LNCaP clone FGC (cell line): ENCODE results near the gene FXYD6.

Experiments
- DNase-seq: peaks from one replicate; pipeline ENCODE4 v3.0.0-alpha.2; 2011; ENCODE audit warnings: low read depth
- H3K4me3 ChIP-seq: 2 replicates; pipeline ENCODE4 v1.5.1; 2011; ENCODE audit warnings: mild to moderate bottlenecking, low read depth, low read length, control low read depth
- TF ChIP-seq, protein P1 (sequence below): IDR thresholded peaks from 2 replicates; pipeline ENCODE4 v1.5.1; 2012; ENCODE audit warnings: mild to moderate bottlenecking; ENCODE audit not compliant: control insufficient read depth, insufficient read depth; ENCODE audit errors: extremely low read depth

FXYD6 gene

DNA sequence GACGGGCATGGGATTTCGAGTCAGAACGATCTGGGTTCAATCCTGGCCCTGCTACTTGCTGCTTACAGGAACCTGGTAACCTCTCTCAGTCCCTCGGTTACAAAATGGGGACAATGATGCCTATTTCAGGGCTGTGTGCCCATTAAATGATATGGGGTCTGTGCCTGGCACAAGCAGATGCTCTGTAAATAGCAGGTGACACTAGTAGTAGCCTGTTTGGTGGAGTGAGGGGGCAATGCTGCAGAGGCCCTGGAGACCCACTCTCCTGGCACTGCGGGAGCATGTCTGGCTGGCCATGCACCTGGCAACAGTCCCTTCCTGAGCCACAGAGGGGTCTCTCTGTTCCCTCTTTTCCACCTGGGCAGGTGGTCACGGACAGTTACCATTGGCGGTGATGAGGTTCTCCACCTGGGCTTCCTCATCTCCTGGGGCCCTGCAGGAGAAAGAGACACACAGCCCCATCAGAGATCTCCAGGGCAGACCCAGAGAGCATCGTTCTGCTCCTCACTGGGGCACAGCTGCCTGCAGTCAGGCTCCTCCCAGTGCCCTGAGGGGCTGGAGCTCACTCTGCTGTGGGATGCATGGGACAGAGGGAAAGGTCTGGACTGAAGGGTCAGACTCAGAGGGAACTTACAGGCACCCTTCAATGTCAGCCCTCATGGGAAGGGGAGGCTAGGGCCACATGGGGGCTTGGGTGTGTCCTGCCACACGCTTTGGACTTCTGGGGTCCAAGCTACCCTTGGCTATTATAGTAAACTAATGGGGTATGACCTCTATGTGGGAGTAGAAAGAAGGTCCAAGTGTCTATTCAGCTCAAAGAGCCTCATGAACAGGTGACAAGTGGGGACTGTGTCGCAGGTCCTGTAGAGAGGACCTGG lies 36.3 kb downstream of the FXYD6 start:
- no peak for DNase-seq
- no peak overlapping the region for H3K4me3 ChIP-seq
- TF ChIP-seq, protein P1, sequence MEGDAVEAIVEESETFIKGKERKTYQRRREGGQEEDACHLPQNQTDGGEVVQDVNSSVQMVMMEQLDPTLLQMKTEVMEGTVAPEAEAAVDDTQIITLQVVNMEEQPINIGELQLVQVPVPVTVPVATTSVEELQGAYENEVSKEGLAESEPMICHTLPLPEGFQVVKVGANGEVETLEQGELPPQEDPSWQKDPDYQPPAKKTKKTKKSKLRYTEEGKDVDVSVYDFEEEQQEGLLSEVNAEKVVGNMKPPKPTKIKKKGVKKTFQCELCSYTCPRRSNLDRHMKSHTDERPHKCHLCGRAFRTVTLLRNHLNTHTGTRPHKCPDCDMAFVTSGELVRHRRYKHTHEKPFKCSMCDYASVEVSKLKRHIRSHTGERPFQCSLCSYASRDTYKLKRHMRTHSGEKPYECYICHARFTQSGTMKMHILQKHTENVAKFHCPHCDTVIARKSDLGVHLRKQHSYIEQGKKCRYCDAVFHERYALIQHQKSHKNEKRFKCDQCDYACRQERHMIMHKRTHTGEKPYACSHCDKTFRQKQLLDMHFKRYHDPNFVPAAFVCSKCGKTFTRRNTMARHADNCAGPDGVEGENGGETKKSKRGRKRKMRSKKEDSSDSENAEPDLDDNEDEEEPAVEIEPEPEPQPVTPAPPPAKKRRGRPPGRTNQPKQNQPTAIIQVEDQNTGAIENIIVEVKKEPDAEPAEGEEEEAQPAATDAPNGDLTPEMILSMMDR, result no peak

DNA sequence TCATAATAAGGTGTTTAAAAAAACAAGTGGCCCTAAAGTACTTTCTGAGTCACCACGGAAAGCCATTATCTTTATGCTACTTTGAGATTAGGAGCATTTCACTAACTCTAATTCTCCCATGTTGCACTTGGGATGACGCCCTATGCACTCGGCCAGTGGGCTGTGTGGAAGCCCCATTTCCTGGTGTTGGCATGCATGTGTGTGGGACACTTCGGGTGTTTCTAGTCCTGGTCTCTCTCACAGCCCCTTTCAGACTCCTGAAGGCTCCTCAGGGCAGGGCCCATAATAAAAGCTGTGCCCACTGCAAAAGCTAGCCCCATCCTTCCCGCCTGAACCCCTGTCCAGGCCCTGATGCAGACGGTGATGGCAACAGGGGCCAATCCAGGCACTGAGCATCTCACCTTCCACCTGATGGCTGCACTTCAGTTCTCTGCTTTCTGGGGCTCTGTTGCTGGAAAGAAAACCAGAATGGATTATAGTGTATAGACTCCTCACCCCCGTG lies 37.0 kb downstream of the FXYD6 start:
- no peak for DNase-seq
- TF ChIP-seq, protein P1, result no peak
- H3K4me3 ChIP-seq, result no peak overlapping the region

DNA sequence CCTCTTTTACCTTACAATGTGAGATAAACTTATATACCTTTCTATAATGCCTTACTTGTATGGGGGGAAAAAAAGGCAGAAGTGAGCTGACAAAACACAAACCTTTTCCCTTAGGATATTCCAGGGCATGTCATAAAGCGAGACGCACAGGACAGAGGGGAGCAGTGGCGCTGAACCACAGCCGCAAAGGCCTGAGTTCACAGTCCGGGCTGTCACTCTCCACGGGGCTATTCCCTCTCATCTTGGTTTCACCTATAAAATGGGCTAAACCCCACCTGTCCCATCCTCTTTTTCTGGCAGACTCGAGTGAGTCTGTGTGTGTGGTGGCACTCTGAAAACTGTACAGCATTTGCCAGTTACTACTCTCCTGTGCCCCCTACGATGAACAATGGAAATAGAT lies 37.6 kb downstream of the FXYD6 start:
- TF ChIP-seq, protein P1, result no peak
- no peak overlapping the region for H3K4me3 ChIP-seq
- no peak for DNase-seq

DNA sequence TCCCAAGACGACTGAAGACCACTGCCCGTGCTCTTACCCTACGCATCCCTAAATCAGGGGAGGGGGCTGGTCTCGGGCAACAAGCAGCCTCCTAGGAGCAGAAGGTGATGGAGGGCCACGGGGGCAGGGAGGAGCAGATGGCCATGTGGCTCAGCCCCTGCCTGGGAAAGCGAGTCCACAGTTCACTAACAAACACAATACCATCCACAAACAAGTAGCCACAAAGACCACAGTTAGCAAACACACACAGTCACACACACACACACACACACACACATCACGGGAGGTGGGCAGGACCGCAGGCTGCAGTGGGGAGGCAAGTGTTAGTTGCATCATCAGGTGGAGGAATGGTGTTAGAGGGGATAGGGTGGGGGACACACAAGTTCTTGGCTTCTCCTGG lies 38.7 kb downstream of the FXYD6 start:
- TF ChIP-seq, protein P1, result no peak
- H3K4me3 ChIP-seq, result no peak overlapping the region

DNA sequence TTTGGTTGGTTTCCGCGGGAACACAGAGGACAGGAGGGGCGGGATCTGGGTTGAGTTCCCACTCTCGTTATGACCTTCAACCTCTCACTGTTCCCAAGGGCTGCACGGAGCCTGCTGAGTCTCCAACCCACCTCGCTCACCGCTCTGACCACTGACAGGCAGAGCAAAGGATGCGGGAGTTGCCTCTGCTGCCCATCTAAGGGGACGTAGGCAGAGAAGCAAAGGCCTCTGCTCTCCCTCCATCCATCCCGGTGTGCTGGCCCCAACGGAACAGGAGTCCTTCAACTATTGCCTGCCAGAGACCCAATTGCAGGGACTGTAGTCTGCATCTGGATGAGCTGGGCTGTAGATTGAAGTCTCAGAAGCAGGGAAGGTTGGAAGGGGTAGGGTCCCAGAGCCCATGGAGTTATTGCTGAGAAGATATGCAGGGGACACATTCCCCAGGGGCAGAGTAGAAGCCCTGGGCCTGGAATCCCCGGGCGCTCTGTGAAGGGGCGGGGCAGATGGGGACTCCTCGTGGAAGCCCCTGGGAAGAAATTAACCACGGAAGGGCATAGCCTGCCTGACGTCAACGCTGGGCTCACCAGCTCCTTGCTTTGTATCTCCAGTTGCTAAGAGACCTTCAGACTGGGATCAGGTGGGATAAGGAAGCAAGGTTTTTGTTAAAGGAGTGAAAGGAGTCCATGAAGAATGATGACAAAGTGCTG lies 39.2 kb downstream of the FXYD6 start:
- no peak overlapping the region for H3K4me3 ChIP-seq
- no peak for DNase-seq
- TF ChIP-seq, protein P1, result no peak

More for the DNA sequence above, 38.7 kb downstream of the FXYD6 start:
- no peak for DNase-seq

DNA sequence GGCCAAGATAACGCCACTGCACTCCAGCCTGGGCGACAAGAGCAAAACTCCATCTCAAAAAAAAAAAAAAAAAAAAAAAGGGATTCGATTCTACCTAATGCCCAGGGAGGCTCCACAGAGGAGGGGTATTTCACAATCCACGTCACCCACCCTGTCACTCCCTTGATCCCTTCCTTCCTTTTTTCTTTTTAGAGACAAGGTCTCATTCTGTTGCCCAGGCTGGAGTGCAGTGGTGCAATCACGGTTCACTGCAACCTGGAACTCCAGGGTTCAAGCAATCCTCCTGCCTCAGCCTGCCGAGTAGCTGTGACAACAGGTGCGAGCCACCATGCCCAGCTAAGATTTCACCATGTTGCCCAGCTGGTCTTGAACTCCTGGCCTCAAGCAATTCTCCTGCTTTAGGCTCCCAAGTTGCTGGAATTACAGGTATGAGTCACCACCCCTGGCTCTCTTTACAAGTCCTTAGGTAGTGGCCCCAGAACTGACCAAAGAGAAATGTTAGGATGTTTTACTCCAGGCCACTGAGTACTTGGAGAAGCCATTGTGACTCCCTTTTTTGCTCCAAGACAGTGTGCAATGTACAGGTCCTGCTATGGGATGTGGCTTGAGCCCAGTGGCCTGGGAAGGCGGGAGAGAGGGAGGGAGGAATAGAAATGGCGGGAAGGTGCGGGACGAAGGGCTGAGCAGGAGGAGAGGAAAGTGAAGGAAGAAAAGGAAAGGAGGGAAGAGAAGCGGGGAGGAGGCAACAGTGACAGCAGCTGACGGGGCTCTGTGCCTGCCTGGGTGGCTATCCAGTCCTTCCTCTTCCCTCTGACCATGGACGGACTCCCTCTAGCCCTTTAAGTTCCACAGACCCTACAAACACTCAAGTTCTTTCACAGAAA lies 40.1 kb downstream of the FXYD6 start:
- TF ChIP-seq, protein P1, result no peak
- no peak for DNase-seq
- no peak overlapping the region for H3K4me3 ChIP-seq
